A549 (cell line): ENCODE data around the gene ZNF710. TPM values are rescaled to one million over a fixed set of nuclear protein-coding genes. Genes with fewer than 3 reads are reported as not detected.
A peak's percentile ranks its signal among the peaks of the same experiment; 100 is the strongest.

Experiments used
- ATAC-seq, 2 experiments: fragments of 200-7000 bp in 1 of 2; fragments of >200 bp in 1 of 2; cut with Nextera tagmentation in 1 of 2; cut with Tn5 transposase in 1 of 2; 3 replicates each; pipeline versions ENCODE4 v1.8.0 to v1.9.1; 2018 to 2020; ENCODE audit warnings: mild to moderate bottlenecking in 1 of 2, moderate library complexity in 1 of 2
- CTCF ChIA-PET: fragments of 300-600 bp; sonication (Branson Sonifier 250); formaldehyde crosslinking; extraction: SDS; loops from one replicate; lab custom pipeline; 2021; ENCODE audit warnings: antibody characterized with exemption, inconsistent platforms; lab: Yijun Ruan, JAX
- POLR2A ChIA-PET: fragments of 350-600 bp; formaldehyde crosslinking; extraction: SDS; loops from one replicate; lab custom pipeline; 2021; ENCODE audit warnings: antibody characterized with exemption, inconsistent platforms; lab: Yijun Ruan, JAX
- DNase-seq, 2 experiments: peaks; one replicate each; pipeline versions ENCODE4 v3.0.0 to v3.0.0-alpha.2; 2011 to 2016; ENCODE audit warnings: low read depth in 1 of 2, low spot score in 1 of 2
- FAIRE-seq: peaks from 2 replicates; lab custom pipeline; 2011; peaks lifted over from hg19 to GRCh38; lab: Jason Lieb, UNC
- H3K27ac ChIP-seq, 2 experiments: fragments of >200 bp; sonication (Bioruptor Twin); formaldehyde crosslinking; 3 replicates each; pipeline ENCODE4 v1.5.1; 2016 to 2017
- H3K4me1 ChIP-seq: fragments of >200 bp; sonication (Bioruptor Twin); formaldehyde crosslinking; 3 replicates; pipeline ENCODE4 v1.6.1; 2016
- H3K4me2 ChIP-seq: fragments of >200 bp; sonication (Bioruptor Twin); formaldehyde crosslinking; 3 replicates; pipeline ENCODE4 v1.6.1; 2016
- H3K4me3 ChIP-seq: fragments of >200 bp; sonication (Bioruptor Twin); formaldehyde crosslinking; 3 replicates; pipeline ENCODE4 v1.5.1; 2016
- H3K9me3 ChIP-seq: fragments of >200 bp; sonication (Bioruptor Twin); formaldehyde crosslinking; 3 replicates; pipeline ENCODE4 v1.6.1; 2016
- BCL3 ChIP-seq: fragments of >200 bp; sonication (Bioruptor Twin); formaldehyde crosslinking; IDR thresholded peaks from 3 replicates; pipeline ENCODE4 v1.6.1; 2016
- BHLHE40 ChIP-seq: IDR thresholded peaks from 2 replicates; pipeline ENCODE4 v1.6.1; 2012; ENCODE audit warnings: low read depth, low read length, inconsistent platforms
- CBX2 ChIP-seq: fragments of 200-600 bp; sonication (generic); IDR thresholded peaks from 2 replicates; pipeline ENCODE4 v1.6.1; 2016; ENCODE audit warnings: low read depth, mild to moderate bottlenecking, borderline replicate concordance
- CHD4 ChIP-seq: fragments of 200-600 bp; sonication (generic); IDR thresholded peaks from 2 replicates; pipeline ENCODE4 v1.6.1; 2016; ENCODE audit warnings: antibody characterized with exemption, mild to moderate bottlenecking, borderline replicate concordance
- CTCF ChIP-seq: fragments of >200 bp; sonication (Bioruptor Twin); formaldehyde crosslinking; IDR thresholded peaks from 3 replicates; pipeline ENCODE4 v1.5.1; 2016
- E2F6 ChIP-seq: IDR thresholded peaks from 2 replicates; pipeline ENCODE4 v1.6.1; 2012; ENCODE audit warnings: low read depth, borderline replicate concordance
- EHF ChIP-seq: fragments of 250-450 bp; sonication (Bioruptor Pico); IDR thresholded peaks from 2 replicates; pipeline ENCODE4 v1.5.0; 2020; ENCODE audit warnings: mild to moderate bottlenecking
- EHMT2 ChIP-seq: fragments of 200-600 bp; sonication (generic); IDR thresholded peaks from 2 replicates; pipeline ENCODE4 v1.6.1; 2016; ENCODE audit warnings: antibody characterized with exemption, low read depth, mild to moderate bottlenecking, moderate library complexity
- ELK1 ChIP-seq: fragments of 150-350 bp; IDR thresholded peaks from 2 replicates; pipeline ENCODE4 v1.6.1; 2014; ENCODE audit warnings: low read depth, mild to moderate bottlenecking, low read length
- FOXS1 ChIP-seq: fragments of 250-450 bp; sonication (Bioruptor Pico); IDR thresholded peaks from 2 replicates; pipeline ENCODE4 v1.5.0; 2020; ENCODE audit warnings: mild to moderate bottlenecking, moderate library complexity
- HES2 ChIP-seq: fragments of >200 bp; sonication (Bioruptor Twin); formaldehyde crosslinking; IDR thresholded peaks from 2 replicates; pipeline ENCODE4 v1.6.1; 2016
- HOXA7 ChIP-seq: fragments of 250-450 bp; sonication (Bioruptor Pico); IDR thresholded peaks from 2 replicates; pipeline ENCODE4 v1.5.0; 2020; ENCODE audit warnings: mild to moderate bottlenecking, moderate library complexity
- JUNB ChIP-seq: fragments of >200 bp; sonication (Bioruptor Twin); formaldehyde crosslinking; IDR thresholded peaks from 2 replicates; pipeline ENCODE4 v1.6.1; 2016
- KDM1A ChIP-seq: fragments of 200-600 bp; sonication (generic); IDR thresholded peaks from 2 replicates; pipeline ENCODE4 v1.6.1; 2016; ENCODE audit warnings: low read depth, mild to moderate bottlenecking
- KDM5A ChIP-seq: fragments of 200-600 bp; sonication (generic); IDR thresholded peaks from 2 replicates; pipeline ENCODE4 v1.6.1; 2016; ENCODE audit warnings: antibody characterized with exemption, mild to moderate bottlenecking
- MAX ChIP-seq: IDR thresholded peaks from 2 replicates; pipeline ENCODE4 v1.6.1; 2012
- MYC ChIP-seq: IDR thresholded peaks from 2 replicates; pipeline ENCODE4 v1.6.1; 2012; ENCODE audit warnings: mild to moderate bottlenecking, inconsistent platforms, low read length, improper control_type of control experiment, borderline replicate concordance
- NR3C1 ChIP-seq: fragments of >200 bp; sonication (Bioruptor Twin); formaldehyde crosslinking; IDR thresholded peaks from 3 replicates; pipeline ENCODE4 v1.6.1; 2017
- POLR2AphosphoS2 ChIP-seq: conservative IDR thresholded peaks from 2 replicates; pipeline ENCODE4 v1.6.1; 2012; ENCODE audit warnings: low read length, improper control_type of control experiment, inconsistent platforms
- RCOR1 ChIP-seq: fragments of 150-350 bp; IDR thresholded peaks from 2 replicates; pipeline ENCODE4 v1.6.1; 2014; ENCODE audit warnings: antibody characterized with exemption, low read length, low read depth
- REST ChIP-seq: fragments of 200-600 bp; sonication (generic); IDR thresholded peaks from 2 replicates; pipeline ENCODE4 v1.6.1; 2016; ENCODE audit warnings: antibody characterized with exemption, mild to moderate bottlenecking, moderate library complexity
- RNF2 ChIP-seq: fragments of 200-600 bp; sonication (generic); IDR thresholded peaks from 2 replicates; pipeline ENCODE4 v1.6.1; 2016; ENCODE audit warnings: low read depth, mild to moderate bottlenecking, antibody characterized with exemption, moderate library complexity, borderline replicate concordance
- SMC3 ChIP-seq: fragments of >200 bp; sonication (Bioruptor Twin); formaldehyde crosslinking; IDR thresholded peaks from 3 replicates; pipeline ENCODE4 v1.6.1; 2018; ENCODE audit warnings: inconsistent platforms
- TFCP2L1 ChIP-seq: fragments of 250-450 bp; sonication (Bioruptor Pico); IDR thresholded peaks from 2 replicates; pipeline ENCODE4 v1.5.0; 2021; ENCODE audit warnings: mild to moderate bottlenecking
- TP53 ChIP-seq: fragments of 250-450 bp; sonication (Bioruptor Pico); IDR thresholded peaks from 2 replicates; pipeline ENCODE4 v1.5.0; 2021; ENCODE audit warnings: mild to moderate bottlenecking, moderate library complexity
- ZNF302 ChIP-seq: fragments of 250-450 bp; sonication (Bioruptor Pico); IDR thresholded peaks from 2 replicates; pipeline ENCODE4 v1.9.0; 2021; ENCODE audit warnings: inconsistent platforms, mild to moderate bottlenecking, moderate library complexity
- WGBS: methylation state at CpG from one replicate; pipeline ENCODE4 v1.1.6; 2017; ENCODE audit errors: missing lambda C conversion rate; 5-methylcytosine and 5-hydroxymethylcytosine counted together
- polyA plus RNA-seq, 4 experiments: library from polyadenylated mRNA; depleted of rRNA in 3 of 4; stranded (reverse); fragments of >200 nt; fragmentation: RNase III in 1 of 4; extraction: RNeasy Plus Mini Kit Qiagen cat#74134 plus additional on column Dnase treatment in 1 of 4; gene quantifications; 2 replicates in 3 of 4; 3 replicates in 1 of 4; pipeline ENCODE4 v1.2.3, GENCODE V29; 2011 to 2017

The ZNF710 gene
- polyA plus RNA-seq, 2 of the 4 experiments (the other 2 are of a cell fraction): 2.6 to 7.8 TPM

- no peak for DNase-seq
- ChIA-PET POLR2A (no interaction called here), CTCF (interaction anchor here (0.7 to 1.5 kb wide), 2 partner anchors 25 to 108 kb away, joined by 3 to 7 read pairs; no protein-coding TSS in a partner anchor)
These were observed 112.0 kb downstream of the ZNF710 start for GRCh38 chr15:90113166-90113565.

GRCh38 chr15:90114451-90114901 lies 113.4 kb downstream of the ZNF710 start:
- H3K4me1 ChIP-seq: no peaks in the 10 kb centered on the region
- ChIA-PET POLR2A (no interaction called here), CTCF (interaction anchor here (1.5 kb wide), 1 partner anchor 26 kb away, joined by 7 read pairs; no protein-coding TSS in a partner anchor)
- no peak overlapping the region for H3K4me2 ChIP-seq
- no peak for FAIRE-seq
- ATAC-seq: no peak
- no peak overlapping the region for H3K4me3 ChIP-seq
- peak in 1 of 2 experiments; percentile 28 for DNase-seq
- peaks cover 26% of the 10 kb centered on the region for H3K9me3 ChIP-seq
- no peak overlapping the region for H3K27ac ChIP-seq
- WGBS: 3% methylated on average over 2 of the region's 2 CpGs
- TF ChIP-seq JUNB (no peak), MYC (no peak), TFCP2L1 (no peak), POLR2AphosphoS2 (no peak), KDM5A (no peak; the same call in 1 of the 2 replicates), HES2 (no peak), CHD4 (no peak), BHLHE40 (no peak), REST (no peak)

More at GRCh38 chr15:90113166-90113565, 112.0 kb downstream of the ZNF710 start:
- no peak for FAIRE-seq
- H3K9me3 ChIP-seq: peaks cover 26% of the 10 kb centered on the region
- no peaks in the 10 kb centered on the region for H3K4me1 ChIP-seq
- TF ChIP-seq TFCP2L1: no peak
- no peak for TF ChIP-seq HOXA7 (CRISPR knock-in tag)
- no peak for TF ChIP-seq MAX
- TF ChIP-seq RCOR1: no peak
- no peak for TF ChIP-seq CTCF
- no peak for TF ChIP-seq BHLHE40
- no peak for TF ChIP-seq EHMT2
- TF ChIP-seq RNF2: no peak
- no peak for TF ChIP-seq EHF (CRISPR knock-in tag)
- no peak for TF ChIP-seq ZNF302 (CRISPR knock-in tag)
- no peak for TF ChIP-seq SMC3
- TF ChIP-seq KDM1A: no peak
- no peak for TF ChIP-seq TP53 (CRISPR knock-in tag)
- no peak for TF ChIP-seq BCL3
- TF ChIP-seq ELK1: no peak
- TF ChIP-seq FOXS1 (CRISPR knock-in tag): no peak
- no peak for TF ChIP-seq CBX2
- TF ChIP-seq NR3C1: no peak
- no peak for TF ChIP-seq E2F6
- H3K4me2 ChIP-seq: no peak overlapping the region
- H3K27ac ChIP-seq: no peak overlapping the region
- 72% methylated on average over 6 of the region's 7 CpGs for WGBS
- no peak for ATAC-seq
- H3K4me3 ChIP-seq: no peak overlapping the region
